H9 (cell line): ENCODE measurements around the gene MGAT4A. TPM values are rescaled to one million over a fixed set of nuclear protein-coding genes. Genes with fewer than 3 reads are reported as not detected.

Experiments
- DNase-seq: peaks from one replicate; pipeline ENCODE4 v3.0.0-alpha.2; 2017
- H2AFZ ChIP-seq: one replicate; pipeline ENCODE4 v1.6.1; 2013; ENCODE audit warnings: mild to moderate bottlenecking, low read length, control low read depth, moderate library complexity
- H2AK5ac ChIP-seq: 2 replicates; pipeline ENCODE4 v1.6.1; 2013; ENCODE audit warnings: low read length, control low read depth, mixed read lengths; ENCODE audit not compliant: insufficient read length
- H2BK120ac ChIP-seq: one replicate; pipeline ENCODE4 v1.6.1; 2013; ENCODE audit warnings: low read depth, mild to moderate bottlenecking, low read length, control low read depth, inconsistent platforms; ENCODE audit not compliant: poor library complexity, severe bottlenecking
- H2BK12ac ChIP-seq: 2 replicates; pipeline ENCODE4 v1.6.1; 2013; ENCODE audit warnings: low read length, control low read depth, mixed read lengths, low read depth; ENCODE audit not compliant: insufficient read length
- H2BK15ac ChIP-seq: 2 replicates; pipeline ENCODE4 v1.6.1; 2013; ENCODE audit warnings: low read depth, low read length, control low read depth
- H2BK20ac ChIP-seq: one replicate; pipeline ENCODE4 v1.6.1; 2013; ENCODE audit warnings: low read depth, mild to moderate bottlenecking, low read length, control low read depth, inconsistent platforms; ENCODE audit not compliant: poor library complexity, severe bottlenecking
- H2BK5ac ChIP-seq: 2 replicates; pipeline ENCODE4 v1.6.1; 2013; ENCODE audit warnings: low read length, control low read depth, mixed read lengths; ENCODE audit not compliant: insufficient read length
- H3K14ac ChIP-seq: 2 replicates; pipeline ENCODE4 v1.6.1; 2013; ENCODE audit warnings: low read length, control low read depth; ENCODE audit not compliant: insufficient read depth
- H3K18ac ChIP-seq: 2 replicates; pipeline ENCODE4 v1.6.1; 2013; ENCODE audit warnings: low read depth, mild to moderate bottlenecking, mixed read lengths, low read length, control low read depth; ENCODE audit not compliant: insufficient read length
- H3K23ac ChIP-seq: 2 replicates; pipeline ENCODE4 v1.6.1; 2013; ENCODE audit warnings: low read length, control low read depth, mixed read lengths, low read depth; ENCODE audit not compliant: insufficient read length
- H3K23me2 ChIP-seq: 2 replicates; pipeline ENCODE4 v1.6.1; 2013; ENCODE audit warnings: low read depth, mild to moderate bottlenecking, mixed read lengths, low read length, control low read depth; ENCODE audit not compliant: insufficient read length, poor library complexity, severe bottlenecking
- H3K27ac ChIP-seq: 2 replicates; pipeline ENCODE4 v1.5.1; 2013; ENCODE audit warnings: low read length, control low read depth, mixed read lengths, low read depth; ENCODE audit not compliant: insufficient read length
- H3K27me3 ChIP-seq: 2 replicates; pipeline ENCODE4 v1.6.1; 2013; ENCODE audit warnings: low read length, control low read depth, inconsistent platforms; ENCODE audit not compliant: insufficient read depth
- H3K4ac ChIP-seq: 2 replicates; pipeline ENCODE4 v1.6.1; 2013; ENCODE audit warnings: low read depth, mild to moderate bottlenecking, control low read depth, inconsistent platforms, low read length, moderate library complexity
- H3K4me1 ChIP-seq: 2 replicates; pipeline ENCODE4 v1.6.1; 2013; ENCODE audit warnings: low read length, control low read depth, inconsistent platforms; ENCODE audit not compliant: insufficient read depth
- H3K4me2 ChIP-seq: 2 replicates; pipeline ENCODE4 v1.6.1; 2013; ENCODE audit warnings: low read length, control low read depth, mixed read lengths; ENCODE audit not compliant: insufficient read length, insufficient read depth
- H3K56ac ChIP-seq: 2 replicates; pipeline ENCODE4 v1.6.1; 2013; ENCODE audit warnings: low read depth, mild to moderate bottlenecking, mixed read lengths, low read length, control low read depth; ENCODE audit not compliant: insufficient read length
- H3K79me1 ChIP-seq: 2 replicates; pipeline ENCODE4 v1.6.1; 2013; ENCODE audit warnings: low read depth, mild to moderate bottlenecking, moderate library complexity, low read length, control low read depth, inconsistent platforms; ENCODE audit not compliant: insufficient read depth, poor library complexity, severe bottlenecking
- H3K79me2 ChIP-seq: 2 replicates; pipeline ENCODE4 v1.6.1; 2013; ENCODE audit warnings: low read length, control low read depth, inconsistent platforms; ENCODE audit not compliant: insufficient read depth
- H3K9ac ChIP-seq: 2 replicates; pipeline ENCODE4 v1.6.1; 2013; ENCODE audit warnings: low read length, control low read depth, mixed read lengths; ENCODE audit not compliant: insufficient read length; ENCODE audit errors: extremely low read depth
- H3K9me3 ChIP-seq: one replicate; pipeline ENCODE4 v1.6.1; 2013; ENCODE audit warnings: low read depth, low read length, inconsistent platforms; ENCODE audit not compliant: control insufficient read depth
- H3T11ph ChIP-seq: one replicate; pipeline ENCODE4 v1.6.1; 2013; ENCODE audit warnings: mild to moderate bottlenecking, low read length, control low read depth, inconsistent platforms
- H4K20me1 ChIP-seq: one replicate; pipeline ENCODE4 v1.6.1; 2013; ENCODE audit not compliant: control insufficient read depth, insufficient read length, insufficient read depth
- H4K5ac ChIP-seq: 2 replicates; pipeline ENCODE4 v1.6.1; 2013; ENCODE audit warnings: low read depth, mild to moderate bottlenecking, mixed read lengths, low read length, control low read depth; ENCODE audit not compliant: insufficient read length
- H4K8ac ChIP-seq: replicated peaks from 2 replicates; pipeline ENCODE4 v1.6.1; 2013; ENCODE audit warnings: low read length, control low read depth, mixed read lengths, low read depth; ENCODE audit not compliant: insufficient read length
- H4K91ac ChIP-seq: 2 replicates; pipeline ENCODE4 v1.6.1; 2013; ENCODE audit warnings: low read depth, mild to moderate bottlenecking, moderate library complexity, mixed read lengths, low read length, control low read depth; ENCODE audit not compliant: insufficient read length
- H3K27ac Mint-ChIP-seq, 3 experiments: 2 replicates in 2 of 3; 3 replicates in 1 of 3; pipeline ENCODE4 v1.8.0; 2020 to 2021; ENCODE audit warnings: mixed read lengths in 3 of 3, mild to moderate bottlenecking in 1 of 3, moderate library complexity in 1 of 3
- H3K27me3 Mint-ChIP-seq: 2 replicates; pipeline ENCODE4 v1.8.0; 2021; ENCODE audit warnings: low read depth, mild to moderate bottlenecking, moderate library complexity, mixed read lengths
- H3K36me3 Mint-ChIP-seq, 3 experiments: 2 replicates in 2 of 3; 3 replicates in 1 of 3; pipeline ENCODE4 v1.8.0; 2020 to 2021; ENCODE audit warnings: low read depth in 3 of 3, mixed read lengths in 3 of 3; ENCODE audit not compliant: insufficient read depth in 1 of 3
- H3K4me1 Mint-ChIP-seq, 2 experiments: 2 replicates each; pipeline ENCODE4 v1.8.0; 2020; ENCODE audit warnings: mixed read lengths in 2 of 2
- H3K4me3 Mint-ChIP-seq, 2 experiments: 2 replicates in 1 of 2; 3 replicates in 1 of 2; pipeline ENCODE4 v1.8.0; 2020 to 2021; ENCODE audit warnings: mild to moderate bottlenecking in 2 of 2, mixed read lengths in 2 of 2, moderate library complexity in 1 of 2
- H3K9me3 Mint-ChIP-seq, 2 experiments: 2 replicates in 1 of 2; 3 replicates in 1 of 2; pipeline ENCODE4 v1.8.0; 2020; ENCODE audit warnings: mild to moderate bottlenecking in 2 of 2, mixed read lengths in 2 of 2, moderate library complexity in 1 of 2
- WGBS: extraction: QIAGEN DNeasy Blood & Tissue Kit; methylation state at CpG from one replicate; pipeline ENCODE4 v1.1.7; 2013; ENCODE audit warnings: missing lambda C conversion rate, low lambda C conversion rate, mixed read lengths; ENCODE audit not compliant: insufficient read length; ENCODE audit errors: extremely low coverage; 5-methylcytosine and 5-hydroxymethylcytosine counted together
- total RNA-seq: library from RNA; stranded (reverse); gene quantifications from 2 replicates; pipeline ENCODE4 v1.2.1, GENCODE V29; 2021
- TF ChIP-seq, protein P1 (sequence below): fragments of 200-600 bp; sonication (generic); conservative IDR thresholded peaks from 3 replicates; pipeline ENCODE4 v1.8.0; 2021; ENCODE audit warnings: antibody characterized with exemption, mild to moderate bottlenecking

MGAT4A gene
- total RNA-seq, 1 experiment from 2014 or later = 3.5 TPM

DNA sequence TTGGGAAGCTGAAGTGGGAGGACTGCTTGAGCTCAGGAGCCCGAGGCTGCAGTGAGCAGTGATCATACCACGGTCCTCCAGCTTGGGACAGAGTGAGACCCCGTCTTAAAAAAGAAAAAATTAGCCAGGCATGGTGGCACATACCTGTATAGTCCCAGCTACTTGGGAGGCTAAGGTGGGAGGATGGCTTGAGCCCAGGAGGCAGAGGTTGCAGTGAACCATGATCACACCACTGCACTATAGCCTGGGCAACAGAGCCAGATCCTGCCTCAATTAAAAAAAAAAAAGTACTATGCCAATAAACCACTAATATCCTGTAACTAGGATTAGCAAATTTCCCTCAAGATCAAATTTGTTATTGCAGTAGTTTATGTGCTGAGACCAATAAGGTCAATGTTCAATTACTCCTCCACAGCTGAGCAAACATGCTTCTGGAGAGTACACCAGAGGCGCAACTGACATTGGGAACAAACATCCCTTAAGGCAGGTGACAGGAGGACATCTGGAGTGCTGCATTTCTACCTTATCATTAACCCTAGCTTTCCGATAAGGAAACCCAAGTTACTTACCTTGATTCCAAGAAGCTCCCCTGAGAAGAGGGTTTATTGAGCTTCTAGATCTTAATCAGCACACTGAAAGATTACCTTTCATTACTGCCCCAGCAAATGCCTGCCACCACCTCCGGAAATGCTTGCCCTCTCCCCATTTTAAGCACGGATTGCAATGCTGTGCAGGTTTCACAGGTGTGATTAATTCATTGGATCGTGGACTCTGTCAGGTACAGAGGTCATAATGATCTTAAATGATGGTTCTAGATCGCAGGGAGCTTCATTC, 26.2 kb downstream of the MGAT4A start:
- peaks cover 4% of the 10 kb centered on the region for H3K27me3 Mint-ChIP-seq
- no peak overlapping the region for H3K4me3 Mint-ChIP-seq
- no peak for DNase-seq
- no peak overlapping the region for H2BK120ac ChIP-seq
- H3K4ac ChIP-seq = no peak overlapping the region
- no peaks in the 10 kb centered on the region for H3K4me1 ChIP-seq
- no peak overlapping the region for H3K4me2 ChIP-seq
- H3K79me2 ChIP-seq = no peaks in the 10 kb centered on the region
- no peaks in the 10 kb centered on the region for H3K23me2 ChIP-seq
- no peaks in the 10 kb centered on the region; a peak in 1 of 7 replicates for H3K36me3 Mint-ChIP-seq
- H2AFZ ChIP-seq = no peak overlapping the region
- no peak overlapping the region for H3K56ac ChIP-seq
- H4K20me1 ChIP-seq = no peaks in the 10 kb centered on the region
- no peaks in the 10 kb centered on the region for H3K9me3 Mint-ChIP-seq
- H3K27ac ChIP-seq = no peak overlapping the region
- no peak overlapping the region for H3K23ac ChIP-seq
- no peak overlapping the region for H4K8ac ChIP-seq
- peak overlapping the region in 1 of 3 experiments; percentile 11; a peak in 1 of 7 replicates for H3K27ac Mint-ChIP-seq
- no peaks in the 10 kb centered on the region for H3K27me3 ChIP-seq
- no peak overlapping the region for H2BK15ac ChIP-seq
- H2BK20ac ChIP-seq = no peak overlapping the region
- no peak overlapping the region for H4K5ac ChIP-seq
- no peak overlapping the region for H4K91ac ChIP-seq
- no peak overlapping the region for H3T11ph ChIP-seq
- no peak overlapping the region for H2BK12ac ChIP-seq
- H3K4me1 Mint-ChIP-seq = no peaks in the 10 kb centered on the region
- no peak overlapping the region for H2BK5ac ChIP-seq
- no peaks in the 10 kb centered on the region for H3K9me3 ChIP-seq
- no peak overlapping the region for H2AK5ac ChIP-seq
- no peak overlapping the region for H3K18ac ChIP-seq
- TF ChIP-seq, protein P1, sequence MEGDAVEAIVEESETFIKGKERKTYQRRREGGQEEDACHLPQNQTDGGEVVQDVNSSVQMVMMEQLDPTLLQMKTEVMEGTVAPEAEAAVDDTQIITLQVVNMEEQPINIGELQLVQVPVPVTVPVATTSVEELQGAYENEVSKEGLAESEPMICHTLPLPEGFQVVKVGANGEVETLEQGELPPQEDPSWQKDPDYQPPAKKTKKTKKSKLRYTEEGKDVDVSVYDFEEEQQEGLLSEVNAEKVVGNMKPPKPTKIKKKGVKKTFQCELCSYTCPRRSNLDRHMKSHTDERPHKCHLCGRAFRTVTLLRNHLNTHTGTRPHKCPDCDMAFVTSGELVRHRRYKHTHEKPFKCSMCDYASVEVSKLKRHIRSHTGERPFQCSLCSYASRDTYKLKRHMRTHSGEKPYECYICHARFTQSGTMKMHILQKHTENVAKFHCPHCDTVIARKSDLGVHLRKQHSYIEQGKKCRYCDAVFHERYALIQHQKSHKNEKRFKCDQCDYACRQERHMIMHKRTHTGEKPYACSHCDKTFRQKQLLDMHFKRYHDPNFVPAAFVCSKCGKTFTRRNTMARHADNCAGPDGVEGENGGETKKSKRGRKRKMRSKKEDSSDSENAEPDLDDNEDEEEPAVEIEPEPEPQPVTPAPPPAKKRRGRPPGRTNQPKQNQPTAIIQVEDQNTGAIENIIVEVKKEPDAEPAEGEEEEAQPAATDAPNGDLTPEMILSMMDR = no peak
- no CpG with 5 or more reads among the region's 9 CpGs for WGBS
- H3K14ac ChIP-seq = no peak overlapping the region
- H3K79me1 ChIP-seq = no peaks in the 10 kb centered on the region
- no peak overlapping the region for H3K9ac ChIP-seq
